HG02642 (cell line): ENCODE measurements around the gene ATXN1.
"Not testable (repeated sequence)": the region's sequence is repeated elsewhere in the genome, so short reads cannot be mapped to it uniquely, and the experiment has no call there.

Source experiments
- ATAC-seq: cut with Tn5 transposase; IDR thresholded peaks from one replicate; pipeline ENCODE4 v1.9.1; 2021; ENCODE audit warnings: mild to moderate bottlenecking; ENCODE audit not compliant: unreplicated experiment, poor library complexity

ATXN1 gene

GRCh38 chr6:16760516-16761470, at the start of gene ATXN1:
TSS of gene ATXN1 (minus strand) at chr6:16761460.
- peak; percentile 6 for ATAC-seq

DNA sequence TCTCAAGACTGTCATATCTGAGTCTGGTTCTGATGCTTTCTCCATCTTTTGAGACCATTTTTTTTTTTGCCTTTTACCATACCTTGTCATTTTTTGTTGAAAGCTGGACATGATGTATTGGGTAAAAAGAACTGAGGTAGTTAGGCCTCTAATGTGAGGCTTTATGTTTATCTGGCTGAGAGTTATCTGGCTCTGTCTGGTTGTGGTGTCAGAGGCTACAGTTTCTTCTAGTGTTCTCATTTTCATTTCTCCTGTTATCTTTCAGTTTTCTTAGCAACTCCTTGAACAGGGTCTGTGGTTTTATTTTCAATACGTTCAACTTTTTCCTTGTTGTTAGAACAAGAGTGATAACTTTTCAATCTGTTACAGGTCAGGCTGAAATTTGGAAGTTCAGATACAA, 49.2 kb upstream of the ATXN1 start:
- ATAC-seq, result no peak

GRCh38 chr6:16809753-16810358, 48.6 kb upstream of the ATXN1 start:
- no peak for ATAC-seq

GRCh38 chr6:16807956-16808355, 46.7 kb upstream of the ATXN1 start:
- ATAC-seq, result no peak

GRCh38 chr6:16806363-16806762, 45.1 kb upstream of the ATXN1 start:
- no peak for ATAC-seq

DNA sequence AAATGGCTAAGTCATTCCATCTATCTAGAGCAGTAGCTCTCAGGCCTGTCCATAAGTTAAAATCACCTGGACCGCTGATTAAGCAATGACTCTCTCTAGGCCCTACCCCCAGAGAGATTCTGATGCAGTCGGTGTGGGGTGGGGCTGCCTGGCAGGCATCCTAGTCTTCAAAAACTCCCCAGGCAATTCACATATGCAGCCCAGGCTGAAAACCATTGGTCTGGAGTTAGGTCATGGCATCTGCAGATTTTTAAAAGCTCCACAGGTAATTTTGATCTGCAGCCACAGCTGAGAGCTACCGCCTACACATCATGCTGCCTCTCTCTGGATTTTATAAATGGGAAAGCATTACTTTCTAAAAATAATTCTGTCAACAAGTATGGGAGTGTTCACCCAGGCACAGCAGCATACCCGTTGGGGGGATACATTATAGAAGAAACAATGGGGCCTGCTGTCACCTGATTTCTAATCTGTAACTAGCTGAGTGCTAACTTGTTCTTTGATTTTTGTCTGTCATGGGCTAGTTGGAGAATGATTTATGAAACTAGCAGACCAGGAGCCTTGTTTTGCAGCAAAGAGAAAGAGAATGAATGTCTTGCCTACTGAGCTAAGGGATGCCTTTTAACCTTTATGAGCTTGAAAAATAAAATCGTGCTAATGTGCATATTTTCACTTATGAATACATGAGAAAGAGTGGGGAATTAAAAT, 44.1 kb upstream of the ATXN1 start:
- ATAC-seq, result no peak

GRCh38 chr6:16804546-16805242, 43.4 kb upstream of the ATXN1 start:
- ATAC-seq, result no peak

- ATAC-seq, result no peak
Observed at GRCh38 chr6:16803294-16804200, 42.3 kb upstream of the ATXN1 start.

DNA sequence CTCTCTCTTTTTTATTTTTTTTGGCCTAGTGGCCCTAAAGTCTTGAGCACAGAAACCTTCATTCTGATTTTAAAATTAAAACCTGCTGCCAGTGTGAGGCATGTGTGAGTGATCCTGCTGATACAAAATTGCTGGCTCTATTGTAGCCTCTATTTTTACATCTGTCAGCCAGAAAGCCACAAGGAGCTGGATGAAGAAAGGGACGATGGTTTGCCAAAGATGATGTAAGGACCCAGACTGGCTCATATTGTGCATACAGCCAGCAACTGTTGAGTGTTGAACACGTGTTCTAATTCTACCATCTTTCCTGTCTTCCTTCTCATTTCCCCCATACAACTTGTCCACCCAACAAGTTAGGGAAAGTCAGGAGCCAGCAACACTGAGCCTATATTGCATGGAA, 40.8 kb upstream of the ATXN1 start:
- no peak for ATAC-seq

DNA sequence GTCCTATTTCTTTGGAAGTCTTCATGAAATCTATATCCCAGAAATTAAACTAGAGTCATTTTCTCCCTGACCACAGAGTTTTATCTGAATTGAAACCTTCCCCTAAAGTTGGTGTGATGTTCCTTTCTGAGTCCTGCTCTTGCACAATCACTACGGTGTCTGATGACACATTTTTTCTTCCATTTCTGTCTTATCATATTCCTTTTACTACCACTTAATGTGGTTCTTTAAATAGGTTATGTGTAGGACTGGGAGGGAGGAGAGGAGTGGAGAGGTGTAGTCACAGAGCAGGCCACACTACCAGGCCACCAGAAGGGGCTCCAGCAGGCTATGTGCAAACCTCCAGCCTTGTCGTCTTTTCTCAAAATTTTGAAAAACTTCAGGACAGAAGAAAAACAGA, 39.7 kb upstream of the ATXN1 start:
- no peak for ATAC-seq

DNA sequence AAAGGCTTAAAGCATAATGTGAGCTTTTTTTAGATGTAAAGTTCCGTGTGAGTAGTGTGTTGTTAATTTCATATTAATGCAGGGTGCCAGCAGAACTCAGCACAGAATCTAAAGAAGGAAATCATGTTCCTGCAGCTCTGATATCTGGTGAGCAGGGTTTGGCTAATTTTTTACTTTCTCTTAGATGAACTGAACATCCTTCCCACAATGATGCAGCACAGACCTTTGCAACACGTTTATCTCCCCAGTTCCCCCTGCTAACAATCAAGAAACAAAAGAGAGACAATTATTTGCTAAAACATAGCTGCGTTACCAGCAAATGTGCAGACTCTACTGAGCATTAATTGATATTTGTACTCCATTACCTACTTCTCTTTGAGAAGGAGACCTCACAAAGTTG, 39.1 kb upstream of the ATXN1 start:
- no peak for ATAC-seq

- ATAC-seq, result no peak
Observed at GRCh38 chr6:16799279-16800193, 38.3 kb upstream of the ATXN1 start.

DNA sequence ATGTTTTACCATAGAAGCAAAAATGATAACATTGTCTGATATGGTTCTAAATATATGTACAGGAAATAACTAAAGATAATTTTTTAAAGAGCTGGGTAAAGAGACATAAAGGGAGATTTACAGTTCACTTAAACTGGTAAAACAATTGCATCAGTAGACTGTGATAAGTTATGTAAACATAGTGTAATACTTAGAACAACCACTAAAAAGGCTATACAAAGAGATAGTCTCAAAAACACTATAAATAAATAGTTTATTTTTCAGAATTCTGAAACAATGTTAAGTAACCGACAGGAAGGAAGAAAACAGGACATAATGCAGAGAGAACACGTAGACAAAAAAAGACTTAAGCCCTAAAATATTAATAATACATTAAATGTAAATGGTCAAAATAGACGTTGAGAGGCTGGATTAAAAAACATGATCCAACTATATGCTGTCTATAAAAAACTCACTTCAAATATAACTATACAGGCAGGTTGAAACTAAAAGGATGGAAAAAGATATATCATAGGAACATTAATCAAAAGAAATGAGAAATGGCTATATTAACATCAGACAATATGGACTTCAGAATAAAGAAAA, 32.7 kb upstream of the ATXN1 start:
- no peak for ATAC-seq

- no peak for ATAC-seq
Observed at GRCh38 chr6:16789329-16790038, 28.2 kb upstream of the ATXN1 start.

GRCh38 chr6:16787128-16787682, 25.9 kb upstream of the ATXN1 start:
- no peak for ATAC-seq

GRCh38 chr6:16785496-16785895, 24.2 kb upstream of the ATXN1 start:
- ATAC-seq, result no peak

DNA sequence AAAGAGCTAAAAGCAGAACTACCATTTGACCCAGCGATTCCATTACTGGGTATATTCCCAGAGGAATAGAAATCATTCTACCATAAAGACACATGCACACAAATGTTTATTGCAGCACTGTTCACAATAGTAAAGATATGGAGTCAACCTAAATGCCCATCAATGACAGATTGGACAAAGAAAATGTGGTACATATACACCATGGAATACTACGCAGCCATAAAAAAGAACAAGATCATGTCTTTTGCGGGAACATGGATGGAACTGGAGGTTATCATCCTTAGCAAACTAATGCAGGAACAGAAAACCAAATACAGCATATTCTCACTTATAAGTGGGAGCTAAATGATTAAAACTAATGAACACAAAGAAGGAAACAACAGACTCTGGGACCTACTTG, 23.7 kb upstream of the ATXN1 start:
- not testable (repeated sequence) for ATAC-seq
